Measurements from ENCODE around the gene PHAF1. TPM values are rescaled to one million over a fixed set of nuclear protein-coding genes. Genes with fewer than 3 reads are reported as not detected.

PHAF1 gene
- total and polyA plus RNA-seq, 9 of the 15 experiments (the other 6 are each of a cell fraction or from before 2014, with no cell fraction given), result 5.1 to 25.4 (median 13.8) TPM

GRCh38 chr16:67190448-67191399, 81.0 kb downstream of the PHAF1 start:
- in situ Hi-C loops (cut with MboI) (no loop called here), intact Hi-C loops (cut with micrococcal nuclease) (loop anchor here (5.0 kb wide), 1 partner anchor 37 kb away; the partner anchor contains the start of gene TMEM208)
- Histone ChIP-seq H3K4me2 (ENCODE audit: insufficient read depth, low read length) (peak overlapping the region; percentile 97), H3K9me3 (replicated peaks; ENCODE audit: control insufficient read depth, insufficient read depth, low read depth, low read length) (no peaks in the 10 kb centered on the region), H3K27me3 (ENCODE audit: control insufficient read depth in 2 of 2, insufficient read depth in 2 of 2, low read length in 2 of 2) (no peaks in the 10 kb centered on the region), H3K79me2 (ENCODE audit: control insufficient read depth, insufficient read depth, low read length) (peaks cover 42% of the 10 kb centered on the region), H4K20me1 (replicated peaks; ENCODE audit: control insufficient read depth, insufficient read depth, low read length) (0 out of 2 replicates have a peak, but pooled peaks cover 2% of the 10 kb centered on the region), H3K4me3 (no peak overlapping the region), H3K27ac (ENCODE audit: extremely low read depth, low read depth, low read length) (peak overlapping the region; percentile 11; the same call in 1 of the 3 replicates), H2AFZ (ENCODE audit: low read depth, low read length) (peak overlapping the region; percentile 88), H3K4me1 (replicated peaks in 1 of 2; ENCODE audit: control insufficient read depth in 2 of 2, insufficient read depth in 2 of 2, low read length in 2 of 2) (peaks cover 39 to 71% of the 10 kb centered on the region in 2 experiments), H3K36me3 (ENCODE audit: control insufficient read depth, insufficient read depth, low read length) (peaks cover 30% of the 10 kb centered on the region), H3K9me1 (ENCODE audit: control insufficient read depth, insufficient read depth, low read length) (no peaks in the 10 kb centered on the region), H3K9ac (ENCODE audit: insufficient read depth in 1 of 2, low read depth in 2 of 2, low read length in 2 of 2) (peak overlapping the region; percentile 19 to 24; a peak in 1 of 4 replicates)
- FAIRE-seq (peak; percentile 85), ATAC-seq (peak; percentile 26), DNase-seq (ENCODE audit: extremely low read depth in 1 of 4, low spot score in 3 of 4) (peak in 1 of 4 experiments; percentile 73)
- no TSS peak for BruUV-seq (replicated peaks)
- ChIA-PET POLR2A (interaction anchor here (0.6 to 1.1 kb wide), 6 partner anchors 30 to 172 kb away, joined by 3 to 4 read pairs (median 4); partner anchors contain the start of genes FBXL8, TMEM208 and TRADD), CTCF (ENCODE audit: low intra/inter-chr PET ratio) (no interaction called here)
- WGBS (ENCODE audit: insufficient coverage, low coverage, missing lambda C conversion rate), result 38% methylated on average over 13 of the region's 13 CpGs
- no peak for TF ChIP-seq ZNF586 (CRISPR knock-in tag; conservative IDR thresholded peaks at IDR 0.05)
- no peak for TF ChIP-seq HMG20B (CRISPR knock-in tag; IDR thresholded peaks at IDR 0.05)
- TF ChIP-seq GATAD2A (IDR thresholded peaks at IDR 0.05), result no peak
- TF ChIP-seq TSC22D4 (tag; IDR thresholded peaks at IDR 0.05), result no peak
- no peak for TF ChIP-seq ESRRA (IDR thresholded peaks at IDR 0.05; ENCODE audit: borderline replicate concordance, low read depth)
- TF ChIP-seq U2AF2 (optimal IDR thresholded peaks at IDR 0.05; ENCODE audit: low read depth, low read length), result no peak
- TF ChIP-seq HDAC3 (IDR thresholded peaks at IDR 0.05; ENCODE audit: borderline replicate concordance, partially characterized antibody), result no peak
- no peak for TF ChIP-seq ZZZ3 (IDR thresholded peaks at IDR 0.05)
- no peak for TF ChIP-seq PHF8 (IDR thresholded peaks at IDR 0.05; ENCODE audit: borderline replicate concordance, low read length)
- TF ChIP-seq NR4A1 (CRISPR knock-in tag; IDR thresholded peaks at IDR 0.05), result no peak
- no peak for TF ChIP-seq NR4A1 (tag; IDR thresholded peaks at IDR 0.05)
- no peak for TF ChIP-seq ZNF408 (CRISPR knock-in tag; IDR thresholded peaks at IDR 0.05; ENCODE audit: low read depth)
- no peak for TF ChIP-seq GTF2B (IDR thresholded peaks at IDR 0.05; ENCODE audit: extremely low read depth, insufficient read length)
- TF ChIP-seq ZNF274 (IDR thresholded peaks at IDR 0.05; ENCODE audit: borderline replicate concordance, low read depth, low read length), result no peak
- TF ChIP-seq TFAP4 (CRISPR knock-in tag; IDR thresholded peaks at IDR 0.05; ENCODE audit: borderline replicate concordance), result peak; percentile 51; the same call in 1 of the 2 replicates
- no peak for TF ChIP-seq ZNF212 (CRISPR knock-in tag; IDR thresholded peaks at IDR 0.05)
- TF ChIP-seq SIRT6 (IDR thresholded peaks at IDR 0.05; ENCODE audit: low read depth, low read length), result no peak
- TF ChIP-seq JUN (IDR thresholded peaks at IDR 0.05; ENCODE audit: borderline replicate concordance, low read depth, low read length), result peak; percentile 60; the same call in 1 of the 2 replicates
- no peak for TF ChIP-seq JUN (CRISPR knock-in tag; IDR thresholded peaks at IDR 0.05; ENCODE audit: borderline replicate concordance)
- no peak for TF ChIP-seq ZNF174 (CRISPR knock-in tag; IDR thresholded peaks at IDR 0.05)
- peak; percentile 89 for TF ChIP-seq JUND (IDR thresholded peaks at IDR 0.05; ENCODE audit: borderline replicate concordance, low read depth, low read length)
- TF ChIP-seq JUND (tag; IDR thresholded peaks at IDR 0.05; ENCODE audit: borderline replicate concordance, low read depth, low read length), result peak; percentile 89; the same call in 2 of the 3 replicates

Measured in K562 (cell line).